PC-9 (cell line): ENCODE results near the gene C5orf58. TPM values are rescaled to one million over a fixed set of nuclear protein-coding genes. Genes with fewer than 3 reads are reported as not detected.

ENCODE experiments used
- BruUV-seq: library from RNA; stranded (reverse); fragments of 400-500 nt; replicated peaks from 2 replicates; lab custom pipeline; 2021; lab: Mats Ljungman, UMichigan
- CTCF ChIA-PET: fragments of 300-600 bp; sonication (Branson Sonifier 250); formaldehyde crosslinking; loops from one replicate; lab custom pipeline; 2022; ENCODE audit warnings: antibody characterized with exemption; lab: Charles Lee
- POLR2A ChIA-PET: fragments of 300-600 bp; sonication (Branson Sonifier 250); formaldehyde crosslinking; loops from one replicate; lab custom pipeline; 2022; ENCODE audit warnings: antibody characterized with exemption; ENCODE audit not compliant: unreplicated experiment; lab: Charles Lee
- DNase-seq, 2 experiments: peaks; one replicate each; pipeline versions ENCODE4 v3.0.0 to v3.0.0-alpha.2; 2015 to 2022; ENCODE audit warnings: mixed read lengths in 1 of 2
- H2AFZ ChIP-seq: fragments of 200-600 bp; sonication (generic); 2 replicates; pipeline ENCODE4 v1.8.1; 2017; ENCODE audit warnings: antibody characterized with exemption
- H3F3A ChIP-seq: fragments of 200-600 bp; sonication (generic); 2 replicates; pipeline ENCODE4 v1.8.1; 2017; ENCODE audit warnings: antibody characterized with exemption, mild to moderate bottlenecking, low read depth; ENCODE audit not compliant: insufficient read depth
- H3K27ac ChIP-seq: fragments of 200-600 bp; sonication (generic); 2 replicates; pipeline ENCODE4 v1.6.1; 2016; ENCODE audit warnings: mixed run types
- H3K27me3 ChIP-seq: fragments of 200-600 bp; sonication (generic); 2 replicates; pipeline ENCODE4 v1.6.1; 2016; ENCODE audit warnings: low read depth, mixed run types; ENCODE audit not compliant: insufficient read depth
- H3K36me3 ChIP-seq: fragments of 200-600 bp; sonication (generic); 2 replicates; pipeline ENCODE4 v1.6.1; 2016; ENCODE audit warnings: low read depth, mixed run types
- H3K4me1 ChIP-seq: fragments of 200-600 bp; sonication (generic); replicated peaks from 2 replicates; pipeline ENCODE4 v1.6.1; 2016; ENCODE audit warnings: mixed run types; ENCODE audit not compliant: insufficient read depth
- H3K4me2 ChIP-seq: fragments of 200-600 bp; sonication (generic); 2 replicates; pipeline ENCODE4 v1.6.1; 2017; ENCODE audit warnings: mixed run types
- H3K4me3 ChIP-seq: fragments of 200-600 bp; sonication (generic); 2 replicates; pipeline ENCODE4 v1.6.1; 2016; ENCODE audit warnings: mixed run types
- H3K79me2 ChIP-seq: fragments of 200-600 bp; sonication (generic); 2 replicates; pipeline ENCODE4 v1.6.1; 2017; ENCODE audit warnings: low read depth, mixed run types
- H3K9me2 ChIP-seq: fragments of 200-600 bp; sonication (generic); 2 replicates; pipeline ENCODE4 v1.8.1; 2017; ENCODE audit warnings: mild to moderate bottlenecking; ENCODE audit not compliant: insufficient read depth
- H3K9me3 ChIP-seq: fragments of 200-600 bp; sonication (generic); 2 replicates; pipeline ENCODE4 v1.8.1; 2016; ENCODE audit warnings: low read depth; ENCODE audit not compliant: insufficient read depth
- H4K20me1 ChIP-seq: fragments of 200-600 bp; sonication (generic); 2 replicates; pipeline ENCODE4 v1.8.1; 2017; ENCODE audit not compliant: insufficient read depth
- CTCF ChIP-seq: fragments of 200-600 bp; sonication (generic); conservative IDR thresholded peaks from 2 replicates; pipeline ENCODE4 v1.6.1; 2017; ENCODE audit warnings: mixed run types, antibody characterized with exemption, mild to moderate bottlenecking, moderate library complexity
- EZH2 ChIP-seq: fragments of 200-600 bp; sonication (generic); IDR thresholded peaks from 2 replicates; pipeline ENCODE4 v1.8.0; 2017; ENCODE audit warnings: antibody characterized with exemption, low read depth
- intact Hi-C: fragments of 100-400 bp; cut with micrococcal nuclease; formaldehyde crosslinking; loops from one replicate; pipeline ENCODE4 v1.10.0; 2022; ENCODE audit not compliant: unreplicated experiment
- total RNA-seq: library from RNA; stranded (reverse); gene quantifications from 2 replicates; pipeline ENCODE4 v1.2.3, GENCODE V29; 2021

Gene C5orf58
- total RNA-seq, 1 experiment from 2014 or later = not detected

GRCh38 chr5:170249355-170249754 is 16.6 kb downstream of the C5orf58 start:
- CTCF ChIA-PET = no interaction called here
- no peak for DNase-seq
- H3K4me3 ChIP-seq = no peak overlapping the region

GRCh38 chr5:170250810-170251317 is 18.1 kb downstream of the C5orf58 start:
- Histone ChIP-seq H3K36me3 (no peaks in the 10 kb centered on the region), H3K4me3 (no peak overlapping the region), H3K27me3 (no peaks in the 10 kb centered on the region), H3K79me2 (no peaks in the 10 kb centered on the region), H3K4me2 (no peak overlapping the region), H2AFZ (no peak overlapping the region), H3K27ac (no peak overlapping the region), H3K9me2 (no peaks in the 10 kb centered on the region), H3K9me3 (no peaks in the 10 kb centered on the region), H3K4me1 (peaks cover 30% of the 10 kb centered on the region), H3F3A (peaks cover 21% of the 10 kb centered on the region), H4K20me1 (no peaks in the 10 kb centered on the region)
- ChIA-PET CTCF (no interaction called here), POLR2A (no interaction called here)
- BruUV-seq = no TSS peak
- no peak for DNase-seq
- no peak for TF ChIP-seq CTCF
- TF ChIP-seq EZH2 = no peak
- intact Hi-C loops = no loop called here

More at GRCh38 chr5:170249355-170249754, 16.6 kb downstream of the C5orf58 start:
- TF ChIP-seq EZH2 (no peak), CTCF (no peak)
- Histone ChIP-seq H3K79me2 (no peaks in the 10 kb centered on the region), H3K36me3 (no peaks in the 10 kb centered on the region), H3K4me1 (peaks cover 30% of the 10 kb centered on the region), H2AFZ (no peak overlapping the region), H3K27me3 (no peaks in the 10 kb centered on the region), H3K9me2 (no peaks in the 10 kb centered on the region), H3K27ac (no peak overlapping the region), H3K9me3 (no peaks in the 10 kb centered on the region), H3F3A (peaks cover 18% of the 10 kb centered on the region), H3K4me2 (no peak overlapping the region), H4K20me1 (no peaks in the 10 kb centered on the region)
- BruUV-seq = no TSS peak
- intact Hi-C loops = no loop called here
- POLR2A ChIA-PET = no interaction called here

- Histone ChIP-seq H3K36me3 (no peaks in the 10 kb centered on the region), H3K4me3 (no peak overlapping the region), H3K27ac (no peak overlapping the region), H3K79me2 (no peaks in the 10 kb centered on the region), H2AFZ (no peak overlapping the region), H3K9me2 (no peaks in the 10 kb centered on the region), H3K9me3 (no peaks in the 10 kb centered on the region), H3K4me1 (peaks cover 30% of the 10 kb centered on the region), H3K27me3 (no peaks in the 10 kb centered on the region), H3F3A (peaks cover 21% of the 10 kb centered on the region), H4K20me1 (no peaks in the 10 kb centered on the region), H3K4me2 (no peak overlapping the region)
- DNase-seq = peak in 1 of 2 experiments; percentile 51
- TF ChIP-seq CTCF = no peak
- TF ChIP-seq EZH2 = no peak
- CTCF ChIA-PET = no interaction called here
- no TSS peak for BruUV-seq
- POLR2A ChIA-PET = no interaction called here
- intact Hi-C loops = no loop called here
Measured at GRCh38 chr5:170251462-170251861, 18.7 kb downstream of the C5orf58 start.
